Spleen (tissue), 11 donors: ENCODE data around the gene COPS9. TPM values are rescaled to one million over a fixed set of nuclear protein-coding genes. Genes with fewer than 3 reads are reported as not detected.
A peak's percentile ranks its signal among the peaks of the same experiment; 100 is the strongest.

ENCODE experiments used
- DNase-seq: peaks from one replicate; pipeline ENCODE4 v3.0.0-alpha.2; 2020
- H3K27ac ChIP-seq, 8 donors: fragments of 200-600 bp; sonication (generic) in 7 of 8; 1 replicate in 4 of 8; 2 replicates in 4 of 8; pipeline versions ENCODE4 v1.5.0 to v1.8.0; 2016 to 2021; ENCODE audit warnings: inconsistent platforms in 4 of 8, mild to moderate bottlenecking in 4 of 8, moderate library complexity in 1 of 8
- H3K27me3 ChIP-seq, 7 donors: fragments of 200-600 bp; sonication (generic) in 6 of 7; replicated peaks in 1 of 7; 1 replicate in 4 of 7; 2 replicates in 3 of 7; pipeline versions ENCODE4 v1.5.0 to v1.8.0; 2016 to 2021; ENCODE audit warnings: inconsistent platforms in 3 of 7, mild to moderate bottlenecking in 1 of 7
- H3K36me3 ChIP-seq, 6 donors: fragments of 200-600 bp; sonication (generic) in 5 of 6; 1 replicate in 4 of 6; 2 replicates in 2 of 6; pipeline versions ENCODE4 v1.5.0 to v1.8.0; 2016 to 2021; ENCODE audit warnings: inconsistent platforms in 2 of 6
- H3K4me1 ChIP-seq, 6 donors: fragments of 200-600 bp; sonication (generic) in 5 of 6; 1 replicate in 3 of 6; 2 replicates in 3 of 6; pipeline versions ENCODE4 v1.5.0 to v1.8.0; 2016 to 2021; ENCODE audit warnings: inconsistent platforms in 3 of 6
- H3K4me3 ChIP-seq, 8 donors: fragments of 200-600 bp; sonication (generic) in 7 of 8; 1 replicate in 4 of 8; 2 replicates in 4 of 8; pipeline versions ENCODE4 v1.5.0 to v1.8.0; 2016 to 2021; ENCODE audit warnings: inconsistent platforms in 4 of 8, mild to moderate bottlenecking in 4 of 8, moderate library complexity in 2 of 8
- H3K9me3 ChIP-seq, 8 donors: fragments of 200-600 bp; sonication (generic) in 7 of 8; 1 replicate in 4 of 8; 2 replicates in 4 of 8; pipeline versions ENCODE4 v1.5.0 to v1.8.0; 2016 to 2021; ENCODE audit warnings: inconsistent platforms in 4 of 8
- CTCF ChIP-seq, 11 experiments: fragments of 200-600 bp in 7 of 11; fragments of 450-650 bp in 4 of 11; sonication (generic) in 4 of 11; IDR thresholded peaks in 8 of 11; conservative IDR thresholded peaks in 3 of 11; 1 replicate in 7 of 11; 2 replicates in 4 of 11; pipeline versions ENCODE4 v1.4.0 to v1.8.0; 2016 to 2021; ENCODE audit warnings: antibody characterized with exemption in 11 of 11, inconsistent platforms in 4 of 11, mild to moderate bottlenecking in 1 of 11
- POLR2A ChIP-seq, 3 donors: fragments of 450-650 bp; IDR thresholded peaks; one replicate each; pipeline ENCODE4 v1.5.1; 2017; ENCODE audit warnings: antibody characterized with exemption in 3 of 3, mild to moderate bottlenecking in 1 of 3
- POLR2AphosphoS5 ChIP-seq, 3 donors: sonication (generic); formaldehyde crosslinking; IDR thresholded peaks; one replicate each; pipeline ENCODE4 v1.5.1; 2017; ENCODE audit warnings: antibody characterized with exemption in 3 of 3
- WGBS, 5 donors: extraction: QIAGEN DNeasy Blood & Tissue Kit in 3 of 5; methylation state at CpG; one replicate each; pipeline versions ENCODE4 v1.1.5 to v1.1.7; 2013 to 2018; 5-methylcytosine and 5-hydroxymethylcytosine counted together
- intact Hi-C: fragments of 100-400 bp; cut with DNase I; formaldehyde crosslinking; loops from one replicate; pipeline ENCODE4 v1.15.0; 2023; ENCODE audit warnings: low total_unique reads
- polyA plus RNA-seq, 3 donors: library from polyadenylated mRNA; stranded (reverse); fragments of 200-250 nt; gene quantifications; one replicate each; pipeline ENCODE4 v1.2.1, GENCODE V29; 2013
- total RNA-seq, 7 donors: library from RNA; depleted of rRNA in 3 of 7; stranded (reverse); fragments of >200 nt in 3 of 7; fragmentation: NEBNext Ultra II Directional in 4 of 7; extraction: Animal tissue kit (Norgen Biotek cat#: 25700) in 4 of 7; gene quantifications; one replicate each; pipeline versions ENCODE4 v1.1.0 to v1.2.1, GENCODE V29; 2016 to 2021
- donor health status: healthy with polysubstance abuse.
- donor health status: DM: no; HTN: no; CAD: no; lungs with moderate emphysema.
- donor health status: DM: no; HTN: no; CAD: no.
- donor health status: Bipolar disorder and iron deficiency.
- donor health status: healthy.
- donor health status: DM: no; HTN: no; CAD: no.
- donor health status: DM: yes; HTN: yes; CAD: no.

COPS9 gene
- total and polyA plus RNA-seq, 10 donors = 74.7 to 441 (median 95.0) TPM

GRCh38 chr2:240121190-240121589 lies 14.9 kb downstream of the COPS9 start:
- peaks cover 0 to 12% (median under 1%) of the 10 kb centered on the region in 6 donors for H3K36me3 ChIP-seq
- H3K27ac ChIP-seq = no peak overlapping the region
- no peak overlapping the region for H3K4me3 ChIP-seq
- intact Hi-C loops = no loop called here
- DNase-seq = no peak
- H3K27me3 ChIP-seq = no peaks in the 10 kb centered on the region
- TF ChIP-seq CTCF (IDR thresholded peaks at IDR 0.05 in 8 of 11, conservative IDR thresholded peaks at IDR 0.05 in 3 of 11) (no peak), POLR2AphosphoS5 (IDR thresholded peaks at IDR 0.05) (no peak), POLR2A (IDR thresholded peaks at IDR 0.05) (no peak)
- 56 to 59% (median 58%) methylated on average over 4 of the region's 4 CpGs for WGBS, 5 donors
- H3K9me3 ChIP-seq = peaks cover 0 to 11% (median 2%) of the 10 kb centered on the region in 8 donors
- H3K4me1 ChIP-seq = no peaks in the 10 kb centered on the region

- intact Hi-C loops = no loop called here
- Histone ChIP-seq H3K4me3 (no peak overlapping the region), H3K36me3 (no peaks in the 10 kb centered on the region), H3K9me3 (peaks cover 0 to 11% (median 2%) of the 10 kb centered on the region in 8 donors), H3K27ac (no peak overlapping the region), H3K27me3 (peaks cover 0 to 34% (median 4%) of the 10 kb centered on the region in 7 donors), H3K4me1 (no peaks in the 10 kb centered on the region)
- DNase-seq = no peak
- WGBS, 5 donors = 76 to 92% (median 83%) methylated on average over 6 of the region's 6 CpGs
- TF ChIP-seq CTCF (IDR thresholded peaks at IDR 0.05 in 8 of 11, conservative IDR thresholded peaks at IDR 0.05 in 3 of 11) (no peak), POLR2A (IDR thresholded peaks at IDR 0.05) (no peak), POLR2AphosphoS5 (IDR thresholded peaks at IDR 0.05) (no peak)
Observed at GRCh38 chr2:240114233-240114632, 21.9 kb downstream of the COPS9 start.

GRCh38 chr2:240112914-240113690 lies 23.0 kb downstream of the COPS9 start:
- TF ChIP-seq POLR2A (IDR thresholded peaks at IDR 0.05) (no peak), CTCF (IDR thresholded peaks at IDR 0.05 in 8 of 11, conservative IDR thresholded peaks at IDR 0.05 in 3 of 11) (no peak), POLR2AphosphoS5 (IDR thresholded peaks at IDR 0.05) (no peak)
- Histone ChIP-seq H3K27ac (no peak overlapping the region), H3K9me3 (peaks cover 0 to 4% (median 0%) of the 10 kb centered on the region in 8 donors), H3K27me3 (peaks cover 0 to 34% (median 4%) of the 10 kb centered on the region in 7 donors), H3K36me3 (no peaks in the 10 kb centered on the region), H3K4me3 (no peak overlapping the region), H3K4me1 (no peaks in the 10 kb centered on the region)
- no peak for DNase-seq
- 21 to 40% (median 35%) methylated on average over 5 of the region's 5 CpGs for WGBS, 5 donors
- intact Hi-C loops = no loop called here

- 60 to 84% (median 75%) methylated on average over 10 of the region's 10 CpGs for WGBS, 5 donors
- peaks cover 0 to 44% (median 4%) of the 10 kb centered on the region in 7 donors for H3K27me3 ChIP-seq
- intact Hi-C loops = no loop called here
Observed at GRCh38 chr2:240111253-240111652, 24.9 kb downstream of the COPS9 start.

More at GRCh38 chr2:240111253-240111652, 24.9 kb downstream of the COPS9 start:
- no peak for TF ChIP-seq CTCF (IDR thresholded peaks at IDR 0.05 in 8 of 11, conservative IDR thresholded peaks at IDR 0.05 in 3 of 11)
- peak in 1 of 3 donors; percentile 11 for TF ChIP-seq POLR2AphosphoS5 (IDR thresholded peaks at IDR 0.05)
- Histone ChIP-seq H3K27ac (no peak overlapping the region), H3K4me3 (no peak overlapping the region), H3K4me1 (no peaks in the 10 kb centered on the region), H3K36me3 (no peaks in the 10 kb centered on the region), H3K9me3 (no peaks in the 10 kb centered on the region)
- DNase-seq = no peak
